Embryonic facial prominence (tissue), 1 donor: ENCODE data around the gene PTGFR.

ENCODE experiments used
- DNase-seq: peaks from one replicate; pipeline ENCODE4 v3.0.0-alpha.2; 2016; ENCODE audit errors: extremely low spot score

PTGFR gene

GRCh38 chr1:78490861-78491450 lies at the start of gene PTGFR:
PTGFR (plus strand) TSS chr1:78490974; CDS start chr1:78492744, 1,770 bp downstream.
- DNase-seq: no peak

DNA sequence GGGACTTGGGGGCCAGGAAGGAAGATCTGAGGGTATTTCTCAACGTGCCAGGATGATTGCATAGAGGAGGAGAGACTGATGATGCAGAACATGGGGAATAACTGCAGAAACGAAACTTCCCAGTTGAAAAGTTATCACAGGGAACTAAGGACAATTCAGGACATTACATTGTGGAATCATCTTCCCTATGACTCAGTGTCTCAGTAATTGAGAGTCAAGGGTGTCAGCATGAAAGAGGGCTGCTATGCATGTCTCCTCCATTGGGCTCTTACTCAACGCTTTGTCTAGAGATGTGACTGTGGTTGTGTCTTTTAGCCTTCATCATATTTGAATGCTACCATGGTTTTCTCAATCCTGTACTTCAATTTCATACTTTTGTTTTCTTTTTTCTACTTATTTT lies 48.9 kb upstream of the PTGFR start:
- DNase-seq: no peak

GRCh38 chr1:78447086-78447485 lies 43.7 kb upstream of the PTGFR start:
- DNase-seq: no peak

GRCh38 chr1:78464449-78464891 lies 26.3 kb upstream of the PTGFR start:
- DNase-seq: no peak

DNA sequence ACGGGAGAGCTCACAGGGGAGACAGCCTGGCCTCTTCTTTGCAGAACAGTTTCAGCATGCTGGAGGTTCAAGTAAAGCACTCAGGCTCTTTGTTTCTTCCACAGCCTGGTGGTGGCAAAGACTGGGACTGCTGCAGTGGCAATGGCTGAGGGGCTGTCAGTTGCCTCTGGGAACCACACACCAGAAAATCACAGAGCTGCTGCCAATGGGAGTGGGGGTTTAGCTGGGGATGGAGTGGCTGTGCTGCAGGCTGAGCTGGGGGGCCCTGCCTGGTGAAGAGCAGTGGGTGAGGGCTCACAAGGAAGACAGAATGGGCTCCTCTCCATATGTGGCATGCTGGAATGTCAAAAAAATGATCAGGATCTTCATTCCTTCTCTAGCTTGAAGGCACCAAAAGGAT lies 25.6 kb upstream of the PTGFR start:
- no peak for DNase-seq

DNA sequence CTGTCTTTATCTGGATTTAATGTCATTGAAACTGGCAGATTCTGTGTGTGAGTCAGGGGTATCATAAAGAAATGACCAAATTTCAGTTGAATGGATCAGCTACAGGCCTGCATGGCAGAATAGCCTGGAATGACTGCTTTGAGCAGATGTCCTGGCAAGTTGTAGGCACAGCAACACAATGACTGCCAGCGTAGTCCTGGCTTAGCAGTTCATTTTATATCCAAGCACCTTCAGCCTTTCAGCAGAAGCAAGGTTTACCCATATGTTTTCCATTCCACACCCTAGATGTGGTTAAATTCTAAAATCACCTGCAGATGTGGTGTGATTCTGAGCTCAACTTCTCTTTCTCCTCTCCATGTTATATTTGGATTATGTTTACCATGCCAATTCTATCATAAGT lies 22.3 kb upstream of the PTGFR start:
- no peak for DNase-seq

- no peak for DNase-seq
These were observed 21.2 kb upstream of the PTGFR start for GRCh38 chr1:78469576-78469975.

- DNase-seq: no peak
These were observed 18.7 kb upstream of the PTGFR start for GRCh38 chr1:78471890-78472620.

GRCh38 chr1:78472851-78473496 lies 17.8 kb upstream of the PTGFR start:
- no peak for DNase-seq

GRCh38 chr1:78474092-78474491 lies 16.7 kb upstream of the PTGFR start:
- no peak for DNase-seq

DNA sequence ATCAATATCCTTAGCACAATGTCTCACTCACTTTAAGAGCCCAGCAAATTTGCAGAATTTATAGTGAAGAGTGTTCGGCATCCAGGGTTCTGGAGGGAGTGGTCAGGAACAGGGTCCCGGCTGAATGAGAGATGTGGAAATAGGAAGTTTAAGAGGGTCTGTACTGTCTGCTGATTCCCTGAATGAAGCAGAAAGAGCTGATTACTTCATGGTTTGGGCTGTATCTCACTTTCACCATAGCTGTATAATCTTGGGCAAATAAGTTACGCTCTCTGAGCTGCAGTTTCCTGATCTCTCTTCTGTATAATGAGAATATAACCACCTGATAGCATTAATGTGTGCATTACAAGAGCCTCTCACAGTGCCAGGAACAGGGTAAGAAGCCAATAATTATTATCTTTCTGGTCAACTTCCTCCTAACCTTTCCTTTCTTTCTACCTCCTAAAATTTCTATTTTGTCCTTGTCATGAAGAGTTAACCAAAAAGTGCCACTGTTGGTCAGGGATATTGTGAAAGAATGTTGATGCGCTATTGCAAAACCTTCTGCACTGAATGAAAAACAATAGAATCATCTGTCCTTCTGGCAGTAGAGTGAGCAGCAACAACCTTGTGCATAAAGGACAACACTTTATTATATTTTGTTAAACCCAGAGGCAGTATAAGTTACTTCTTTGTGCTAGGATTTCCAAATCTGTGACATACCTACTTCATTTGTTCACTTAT lies 14.7 kb upstream of the PTGFR start:
- no peak for DNase-seq

GRCh38 chr1:78483903-78484302 lies 6.9 kb upstream of the PTGFR start:
- DNase-seq: no peak

DNA sequence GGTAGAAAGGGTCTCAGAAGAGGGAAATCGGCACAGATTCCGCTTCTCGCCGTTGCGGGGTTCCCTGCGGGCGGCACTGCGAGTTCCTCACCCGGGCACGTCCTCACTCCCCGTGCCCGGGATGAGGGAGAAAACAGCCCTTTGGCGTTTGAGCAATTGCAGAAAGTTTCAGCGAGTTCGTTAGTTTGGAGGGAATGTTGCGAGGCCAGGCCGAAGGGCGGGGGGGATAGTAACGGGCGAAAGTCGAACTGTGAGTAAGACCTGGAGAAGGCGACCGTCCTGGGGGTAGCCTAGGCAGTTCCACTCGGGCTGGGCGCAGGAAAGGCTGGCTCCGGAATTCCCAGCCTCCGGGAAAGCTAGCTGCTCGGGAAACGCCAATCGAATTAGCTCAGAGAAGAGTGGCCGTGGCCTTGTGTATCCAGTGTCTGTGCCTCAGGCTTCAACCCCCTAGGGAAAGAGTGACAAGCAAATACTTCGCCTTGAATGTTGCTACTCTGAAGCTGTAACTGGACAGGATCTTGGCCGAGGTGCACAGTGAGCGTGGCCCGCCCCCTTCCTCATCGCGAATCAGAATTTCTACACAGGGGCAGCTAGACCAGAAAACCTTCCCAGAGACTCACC lies 787 bp downstream of the PTGFR start:
- no peak for DNase-seq

DNA sequence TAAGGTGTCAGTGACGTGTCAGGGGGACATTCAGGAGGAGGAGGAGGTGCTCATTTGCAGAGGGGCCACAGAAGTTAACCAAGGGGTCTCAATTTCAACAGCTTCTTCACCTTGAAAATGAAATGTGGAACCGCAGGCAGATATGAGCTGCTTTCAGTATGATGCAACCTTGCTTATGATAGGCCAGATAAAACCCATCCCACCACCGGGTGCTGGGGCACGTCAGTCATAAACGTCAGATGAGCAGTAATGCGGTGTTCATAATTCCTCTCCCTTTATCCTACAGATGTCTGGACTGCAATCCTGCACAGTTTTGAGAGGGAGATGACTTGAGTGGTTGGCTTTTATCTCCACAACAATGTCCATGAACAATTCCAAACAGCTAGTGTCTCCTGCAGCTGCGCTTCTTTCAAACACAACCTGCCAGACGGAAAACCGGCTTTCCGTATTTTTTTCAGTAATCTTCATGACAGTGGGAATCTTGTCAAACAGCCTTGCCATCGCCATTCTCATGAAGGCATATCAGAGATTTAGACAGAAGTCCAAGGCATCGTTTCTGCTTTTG lies 1.7 kb downstream of the PTGFR start:
- DNase-seq: no peak

DNA sequence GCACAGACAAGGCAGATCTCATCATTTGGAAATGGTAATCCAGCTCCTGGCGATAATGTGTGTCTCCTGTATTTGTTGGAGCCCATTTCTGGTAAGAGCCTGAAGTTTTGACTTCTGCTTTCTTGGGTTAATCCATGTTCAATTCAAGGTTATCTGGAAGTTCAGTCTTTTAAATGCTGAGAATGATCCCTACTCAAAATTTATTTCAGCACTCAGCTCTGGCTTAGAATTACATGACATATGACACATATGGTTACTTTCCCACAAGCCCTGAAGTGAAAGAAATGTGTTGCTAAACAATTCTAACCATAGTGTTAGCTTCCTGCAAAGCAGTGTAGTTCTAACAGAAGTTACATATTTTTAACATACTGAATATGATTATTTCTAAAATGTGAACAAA lies 2.7 kb downstream of the PTGFR start:
- no peak for DNase-seq

GRCh38 chr1:78497201-78497600 lies 6.4 kb downstream of the PTGFR start:
- DNase-seq: no peak

GRCh38 chr1:78500529-78500928 lies 9.8 kb downstream of the PTGFR start:
- DNase-seq: no peak

- DNase-seq: no peak
These were observed 10.4 kb downstream of the PTGFR start for GRCh38 chr1:78501203-78501602.

GRCh38 chr1:78511334-78511733 lies 20.6 kb downstream of the PTGFR start:
- no peak for DNase-seq

- no peak for DNase-seq
These were observed 25.9 kb downstream of the PTGFR start for GRCh38 chr1:78516716-78517115.

- DNase-seq: no peak
These were observed 28.7 kb downstream of the PTGFR start for GRCh38 chr1:78519446-78519845.

GRCh38 chr1:78520216-78520615 lies 29.4 kb downstream of the PTGFR start:
- no peak for DNase-seq
